ENCODE measurements around the gene GYPC.

DNA sequence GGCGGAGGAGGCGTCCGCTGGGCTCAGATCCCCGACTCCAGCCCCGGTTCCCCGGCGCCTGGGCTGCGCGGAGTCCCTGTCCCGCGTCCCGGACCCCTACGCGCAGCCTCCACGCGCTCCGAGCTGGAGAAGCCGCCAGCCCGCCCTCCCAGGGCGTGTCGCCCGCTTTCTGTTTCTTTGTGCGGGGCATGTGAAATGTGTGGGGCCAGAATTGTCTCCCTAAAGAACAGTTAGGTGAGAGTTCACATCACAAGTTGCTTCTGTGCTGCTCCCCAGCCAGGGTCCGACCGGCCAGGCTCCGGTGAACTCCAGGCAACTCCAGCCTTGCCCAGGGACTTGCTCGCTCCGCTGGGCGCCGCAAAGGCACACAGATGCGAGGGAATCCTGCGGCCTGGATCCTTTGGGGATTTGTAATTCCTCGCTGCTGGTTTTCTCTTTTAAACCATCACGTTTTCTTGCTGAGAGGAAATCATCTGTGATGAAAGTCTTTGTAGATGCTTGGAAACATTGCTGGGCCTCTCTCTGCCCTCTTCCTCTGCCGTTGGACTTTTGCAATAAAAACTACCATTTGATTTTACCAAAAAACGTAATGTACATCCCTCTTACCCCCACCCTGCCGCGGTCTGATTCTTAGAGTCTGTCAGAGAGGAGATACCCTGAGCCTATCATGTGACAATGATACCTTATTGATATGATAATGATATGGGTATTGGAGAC is 631 bp downstream of the GYPC start:
- TF ChIP-seq, protein P1, sequence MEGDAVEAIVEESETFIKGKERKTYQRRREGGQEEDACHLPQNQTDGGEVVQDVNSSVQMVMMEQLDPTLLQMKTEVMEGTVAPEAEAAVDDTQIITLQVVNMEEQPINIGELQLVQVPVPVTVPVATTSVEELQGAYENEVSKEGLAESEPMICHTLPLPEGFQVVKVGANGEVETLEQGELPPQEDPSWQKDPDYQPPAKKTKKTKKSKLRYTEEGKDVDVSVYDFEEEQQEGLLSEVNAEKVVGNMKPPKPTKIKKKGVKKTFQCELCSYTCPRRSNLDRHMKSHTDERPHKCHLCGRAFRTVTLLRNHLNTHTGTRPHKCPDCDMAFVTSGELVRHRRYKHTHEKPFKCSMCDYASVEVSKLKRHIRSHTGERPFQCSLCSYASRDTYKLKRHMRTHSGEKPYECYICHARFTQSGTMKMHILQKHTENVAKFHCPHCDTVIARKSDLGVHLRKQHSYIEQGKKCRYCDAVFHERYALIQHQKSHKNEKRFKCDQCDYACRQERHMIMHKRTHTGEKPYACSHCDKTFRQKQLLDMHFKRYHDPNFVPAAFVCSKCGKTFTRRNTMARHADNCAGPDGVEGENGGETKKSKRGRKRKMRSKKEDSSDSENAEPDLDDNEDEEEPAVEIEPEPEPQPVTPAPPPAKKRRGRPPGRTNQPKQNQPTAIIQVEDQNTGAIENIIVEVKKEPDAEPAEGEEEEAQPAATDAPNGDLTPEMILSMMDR (IDR thresholded peaks at IDR 0.05), result no peak
- no peak for TF ChIP-seq POLR2A (IDR thresholded peaks at IDR 0.05)
